GM12892 (cell line): Measurements from ENCODE around the gene CDH20.

Source experiments
- POLR2A ChIP-seq: IDR thresholded peaks from 2 replicates; pipeline ENCODE4 v1.6.1; 2011; ENCODE audit warnings: low read depth, low read length, control low read depth
- POLR2AphosphoS5 ChIP-seq: IDR thresholded peaks from 2 replicates; pipeline ENCODE4 v1.6.1; 2011; ENCODE audit warnings: low read depth, low read length, control low read depth

- no peak for TF ChIP-seq POLR2A
- TF ChIP-seq POLR2AphosphoS5: no peak
These were observed 138.7 kb downstream of the CDH20 start for GRCh38 chr18:61471942-61472341.
